Upper lobe of left lung (tissue), 4 donors: ENCODE results near the gene VPS35L.

ENCODE experiments used
- EP300 ChIP-seq, 4 donors: sonication (generic); formaldehyde crosslinking; IDR thresholded peaks; one replicate each; pipeline ENCODE4 v1.5.1; 2017; ENCODE audit warnings: antibody characterized with exemption in 4 of 4, control low read depth in 2 of 4
- POLR2A ChIP-seq, 4 donors: fragments of 450-650 bp; IDR thresholded peaks; one replicate each; pipeline ENCODE4 v1.5.1; 2016 to 2017; ENCODE audit warnings: antibody characterized with exemption in 4 of 4, mild to moderate bottlenecking in 2 of 4
- POLR2AphosphoS5 ChIP-seq, 2 donors: sonication (generic); formaldehyde crosslinking; IDR thresholded peaks; one replicate each; pipeline ENCODE4 v1.5.1; 2017; ENCODE audit warnings: antibody characterized with exemption in 2 of 2
- TF ChIP-seq, protein P1 (sequence below), 6 experiments: fragments of 450-650 bp in 4 of 6; fragments of 200-600 bp in 2 of 6; sonication (generic) in 2 of 6; IDR thresholded peaks; one replicate each; pipeline ENCODE4 v1.5.1; 2016 to 2019; ENCODE audit warnings: antibody characterized with exemption in 6 of 6

DNA sequence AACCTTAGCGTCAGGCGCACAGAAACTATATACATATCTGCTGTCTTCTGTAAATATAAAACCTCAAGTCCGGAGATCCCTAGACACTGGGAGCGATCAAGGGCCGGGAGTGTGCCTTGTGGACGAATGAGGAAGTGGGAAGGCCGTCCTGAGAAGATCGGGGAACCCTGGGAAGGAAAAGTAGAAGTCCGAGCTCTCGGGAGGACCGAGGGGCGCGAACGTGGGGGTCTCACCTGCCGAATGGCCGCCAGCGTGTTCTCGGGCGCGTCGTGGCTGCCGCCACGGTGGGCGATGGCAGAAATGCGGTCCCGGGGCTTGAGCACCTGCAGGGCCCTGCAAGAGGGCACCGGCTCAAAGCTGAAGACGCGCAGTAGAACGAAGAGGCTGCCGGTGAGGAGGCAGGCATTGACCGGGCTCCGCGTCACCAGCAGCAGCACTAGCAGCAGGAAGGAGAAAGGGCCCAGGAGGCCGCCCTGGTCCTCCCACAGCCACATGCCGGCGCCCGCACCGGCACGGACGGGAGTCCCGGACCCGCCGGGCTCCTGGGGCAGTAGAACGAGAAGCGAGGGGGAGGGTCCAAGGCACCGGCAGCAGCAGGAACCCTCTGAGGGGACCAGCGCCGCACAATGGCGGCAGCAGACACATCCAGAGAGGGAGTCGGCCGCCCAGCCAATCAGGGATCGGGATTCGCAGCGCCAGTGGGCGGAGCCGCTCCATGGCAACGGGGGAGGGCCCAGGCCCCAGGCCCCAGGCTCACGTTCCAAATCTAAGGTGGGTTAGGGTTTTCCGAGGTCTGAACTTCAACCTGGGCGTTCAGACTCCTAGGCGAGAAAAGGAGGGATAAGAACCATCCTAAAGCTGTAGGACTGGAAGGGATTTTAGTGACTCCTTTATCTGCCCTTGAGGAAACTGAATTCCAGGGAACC is 33.8 kb upstream of the VPS35L start, which contains the start of gene GDE1:
- TF ChIP-seq, protein P1, sequence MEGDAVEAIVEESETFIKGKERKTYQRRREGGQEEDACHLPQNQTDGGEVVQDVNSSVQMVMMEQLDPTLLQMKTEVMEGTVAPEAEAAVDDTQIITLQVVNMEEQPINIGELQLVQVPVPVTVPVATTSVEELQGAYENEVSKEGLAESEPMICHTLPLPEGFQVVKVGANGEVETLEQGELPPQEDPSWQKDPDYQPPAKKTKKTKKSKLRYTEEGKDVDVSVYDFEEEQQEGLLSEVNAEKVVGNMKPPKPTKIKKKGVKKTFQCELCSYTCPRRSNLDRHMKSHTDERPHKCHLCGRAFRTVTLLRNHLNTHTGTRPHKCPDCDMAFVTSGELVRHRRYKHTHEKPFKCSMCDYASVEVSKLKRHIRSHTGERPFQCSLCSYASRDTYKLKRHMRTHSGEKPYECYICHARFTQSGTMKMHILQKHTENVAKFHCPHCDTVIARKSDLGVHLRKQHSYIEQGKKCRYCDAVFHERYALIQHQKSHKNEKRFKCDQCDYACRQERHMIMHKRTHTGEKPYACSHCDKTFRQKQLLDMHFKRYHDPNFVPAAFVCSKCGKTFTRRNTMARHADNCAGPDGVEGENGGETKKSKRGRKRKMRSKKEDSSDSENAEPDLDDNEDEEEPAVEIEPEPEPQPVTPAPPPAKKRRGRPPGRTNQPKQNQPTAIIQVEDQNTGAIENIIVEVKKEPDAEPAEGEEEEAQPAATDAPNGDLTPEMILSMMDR (IDR thresholded peaks at IDR 0.05) = peak in 3 of 6 experiments; percentile 5 to 32 (median 19)
- TF ChIP-seq EP300 (IDR thresholded peaks at IDR 0.05) (no peak), POLR2AphosphoS5 (IDR thresholded peaks at IDR 0.05) (peak; percentile 83 to 95), POLR2A (IDR thresholded peaks at IDR 0.05) (peak in 3 of 4 donors; percentile 75 to 93 (median 84))
